ENCODE measurements around the gene KHDRBS2. TPM values are rescaled to one million over a fixed set of nuclear protein-coding genes. Genes with fewer than 3 reads are reported as not detected.

Gene KHDRBS2
- total RNA-seq, 1 donor from 2014 or later: 14.0 TPM

- Histone ChIP-seq H3F3A (ENCODE audit: low read depth) (no peaks in the 10 kb centered on the region), H3K36me3 (no peaks in the 10 kb centered on the region), H3K27me3 (no peaks in the 10 kb centered on the region), H3K9me3 (ENCODE audit: low read depth) (no peaks in the 10 kb centered on the region), H3K4me1 (no peaks in the 10 kb centered on the region), H3K4me3 (no peak overlapping the region), H2AFZ (replicated peaks) (no peak overlapping the region), H4K20me1 (ENCODE audit: low read depth) (no peaks in the 10 kb centered on the region), H3K4me2 (no peak overlapping the region), H3K27ac (no peak overlapping the region), H3K9ac (no peak overlapping the region), H3K79me2 (ENCODE audit: low read depth) (no peaks in the 10 kb centered on the region)
- Mint-ChIP-seq H3K36me3 (no peaks in the 10 kb centered on the region), H3K4me3 (no peak overlapping the region), H3K27ac (no peak overlapping the region), H3K4me1 (no peaks in the 10 kb centered on the region), H3K9me3 (no peaks in the 10 kb centered on the region), H3K27me3 (ENCODE audit: insufficient read depth, low read depth) (peaks cover 2% of the 10 kb centered on the region)
- TF ChIP-seq EZH2phosphoT487 (IDR thresholded peaks at IDR 0.05) (no peak), EZH2 (IDR thresholded peaks at IDR 0.05) (no peak)
- TF ChIP-seq, protein P1, sequence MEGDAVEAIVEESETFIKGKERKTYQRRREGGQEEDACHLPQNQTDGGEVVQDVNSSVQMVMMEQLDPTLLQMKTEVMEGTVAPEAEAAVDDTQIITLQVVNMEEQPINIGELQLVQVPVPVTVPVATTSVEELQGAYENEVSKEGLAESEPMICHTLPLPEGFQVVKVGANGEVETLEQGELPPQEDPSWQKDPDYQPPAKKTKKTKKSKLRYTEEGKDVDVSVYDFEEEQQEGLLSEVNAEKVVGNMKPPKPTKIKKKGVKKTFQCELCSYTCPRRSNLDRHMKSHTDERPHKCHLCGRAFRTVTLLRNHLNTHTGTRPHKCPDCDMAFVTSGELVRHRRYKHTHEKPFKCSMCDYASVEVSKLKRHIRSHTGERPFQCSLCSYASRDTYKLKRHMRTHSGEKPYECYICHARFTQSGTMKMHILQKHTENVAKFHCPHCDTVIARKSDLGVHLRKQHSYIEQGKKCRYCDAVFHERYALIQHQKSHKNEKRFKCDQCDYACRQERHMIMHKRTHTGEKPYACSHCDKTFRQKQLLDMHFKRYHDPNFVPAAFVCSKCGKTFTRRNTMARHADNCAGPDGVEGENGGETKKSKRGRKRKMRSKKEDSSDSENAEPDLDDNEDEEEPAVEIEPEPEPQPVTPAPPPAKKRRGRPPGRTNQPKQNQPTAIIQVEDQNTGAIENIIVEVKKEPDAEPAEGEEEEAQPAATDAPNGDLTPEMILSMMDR (IDR thresholded peaks at IDR 0.05): no peak
- no peak for DNase-seq (ENCODE audit: low spot score)
Measured at GRCh38 chr6:61901748-61902147, 384.3 kb downstream of the KHDRBS2 start.

DNA sequence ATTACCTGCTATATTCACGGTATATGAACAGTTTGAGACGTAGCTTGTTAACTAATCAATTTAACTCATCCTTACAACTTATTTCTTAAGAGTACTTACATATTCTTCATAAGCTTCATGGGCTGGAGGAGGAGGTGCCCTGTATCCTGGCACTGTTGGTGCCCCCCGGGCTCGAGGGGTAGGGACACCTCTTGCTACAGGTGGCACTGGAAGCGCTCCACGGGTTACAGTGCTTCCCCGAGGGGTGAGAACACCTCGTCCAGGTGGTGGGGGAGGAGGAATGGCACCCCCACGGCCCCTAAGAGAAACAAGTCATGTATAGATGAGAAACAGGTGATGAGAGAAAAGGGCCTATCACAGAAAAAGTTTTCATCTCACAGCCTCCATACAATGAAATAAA is 391.5 kb downstream of the KHDRBS2 start:
- Histone ChIP-seq H3K4me3 (no peak overlapping the region), H2AFZ (replicated peaks) (no peak overlapping the region), H3K36me3 (no peaks in the 10 kb centered on the region), H3K4me1 (no peaks in the 10 kb centered on the region), H3K4me2 (no peak overlapping the region), H4K20me1 (ENCODE audit: low read depth) (no peaks in the 10 kb centered on the region), H3K27ac (no peak overlapping the region), H3K9ac (no peak overlapping the region), H3K27me3 (no peaks in the 10 kb centered on the region), H3K9me3 (ENCODE audit: low read depth) (no peaks in the 10 kb centered on the region), H3K79me2 (ENCODE audit: low read depth) (no peaks in the 10 kb centered on the region), H3F3A (ENCODE audit: low read depth) (no peaks in the 10 kb centered on the region)
- H3K9me3 Mint-ChIP-seq: no peaks in the 10 kb centered on the region
- TF ChIP-seq, protein P1 (IDR thresholded peaks at IDR 0.05): no peak
- TF ChIP-seq EZH2 (IDR thresholded peaks at IDR 0.05): no peak
- no peaks in the 10 kb centered on the region for H3K27me3 Mint-ChIP-seq (ENCODE audit: insufficient read depth, low read depth)
- no peaks in the 10 kb centered on the region for H3K36me3 Mint-ChIP-seq
- H3K4me3 Mint-ChIP-seq: no peak overlapping the region
- no peak overlapping the region for H3K27ac Mint-ChIP-seq
- DNase-seq (ENCODE audit: low spot score): no peak
- no peaks in the 10 kb centered on the region for H3K4me1 Mint-ChIP-seq

DNA sequence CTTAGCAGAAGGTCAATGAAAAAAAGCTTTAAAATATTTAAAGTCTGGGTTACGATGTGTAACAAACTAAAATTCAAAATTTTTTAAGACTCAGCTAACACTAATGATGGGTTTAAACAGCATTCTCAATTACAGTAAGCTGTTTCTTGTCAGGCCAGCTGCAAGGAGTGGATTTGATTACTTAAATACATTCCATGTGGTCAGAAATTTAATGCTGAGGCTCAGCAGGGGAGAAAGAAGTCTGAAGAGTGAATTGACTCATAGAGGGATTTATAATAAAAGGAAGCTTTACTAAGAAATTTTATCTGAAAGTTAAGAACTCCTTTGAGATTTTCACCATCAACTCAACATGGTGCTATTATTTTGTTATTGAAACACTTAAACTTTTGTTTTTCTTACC is 398.6 kb downstream of the KHDRBS2 start:
- H3K4me1 ChIP-seq: peaks cover 23% of the 10 kb centered on the region
- no peaks in the 10 kb centered on the region for H4K20me1 ChIP-seq (ENCODE audit: low read depth)
- H3K79me2 ChIP-seq (ENCODE audit: low read depth): no peaks in the 10 kb centered on the region
- H3K4me2 ChIP-seq: peak overlapping the region; percentile 6
- Mint-ChIP-seq H3K4me1 (peaks cover 15% of the 10 kb centered on the region), H3K36me3 (no peaks in the 10 kb centered on the region), H3K4me3 (no peak overlapping the region), H3K27ac (no peak overlapping the region), H3K27me3 (ENCODE audit: insufficient read depth, low read depth) (no peaks in the 10 kb centered on the region), H3K9me3 (no peaks in the 10 kb centered on the region)
- H3F3A ChIP-seq (ENCODE audit: low read depth): no peaks in the 10 kb centered on the region
- peak; percentile 40 for DNase-seq (ENCODE audit: low spot score)
- no peak overlapping the region for H3K4me3 ChIP-seq
- no peaks in the 10 kb centered on the region for H3K9me3 ChIP-seq (ENCODE audit: low read depth)
- H3K27me3 ChIP-seq: no peaks in the 10 kb centered on the region
- no peak overlapping the region for H2AFZ ChIP-seq (replicated peaks)
- H3K27ac ChIP-seq: peak overlapping the region; percentile 49
- peaks cover 3% of the 10 kb centered on the region for H3K36me3 ChIP-seq
- TF ChIP-seq EZH2 (IDR thresholded peaks at IDR 0.05) (no peak), EZH2phosphoT487 (IDR thresholded peaks at IDR 0.05) (no peak)
- TF ChIP-seq, protein P1 (IDR thresholded peaks at IDR 0.05): no peak
- H3K9ac ChIP-seq: no peak overlapping the region

Data from neural progenitor cell (in vitro differentiated cells).